ENCODE results near the gene TMOD2. TPM values are rescaled to one million over a fixed set of nuclear protein-coding genes. Genes with fewer than 3 reads are reported as not detected.

TMOD2 gene
- polyA plus RNA-seq, 1 donor (not counting 4 experiments of a cell fraction or from before 2014, with no cell fraction given) = 5.2 TPM

GRCh38 chr15:51770902-51771301, 19.5 kb downstream of the TMOD2 start:
- DNase-seq (ENCODE audit: low read depth, low spot score) = no peak
- no peak for TF ChIP-seq EZH2 (IDR thresholded peaks at IDR 0.05; ENCODE audit: low read length)
- no peak for TF ChIP-seq CTCF (optimal IDR thresholded peaks at IDR 0.05 in 1 of 3, IDR thresholded peaks at IDR 0.05 in 1 of 3, conservative IDR thresholded peaks at IDR 0.05 in 1 of 3; ENCODE audit: extremely low read depth in 1 of 3, insufficient read depth in 2 of 3, low read length in 3 of 3)
- H3K36me3 ChIP-seq (ENCODE audit: control insufficient read depth in 2 of 2, extremely low read depth in 1 of 2, insufficient read depth in 2 of 2, low read length in 2 of 2) = peaks cover 3 to 4% of the 10 kb centered on the region in 2 experiments
- no peak overlapping the region for H3K27ac ChIP-seq (ENCODE audit: control insufficient read depth, insufficient read depth, low read length)
- H3K4me1 ChIP-seq (ENCODE audit: control insufficient read depth, extremely low read depth, insufficient read depth, low read length) = peaks cover under 1% of the 10 kb centered on the region
- no peaks in the 10 kb centered on the region for H4K20me1 ChIP-seq (ENCODE audit: control insufficient read depth, extremely low read depth, insufficient read depth, low read length)
- H3K79me2 ChIP-seq (ENCODE audit: control insufficient read depth, insufficient read depth, low read length) = no peaks in the 10 kb centered on the region
- FAIRE-seq = no peak
- no peak overlapping the region for H3K4me2 ChIP-seq (ENCODE audit: control insufficient read depth, extremely low read depth, insufficient read depth, low read depth, low read length)
- no peaks in the 10 kb centered on the region for H3K9me3 ChIP-seq (ENCODE audit: control insufficient read depth, low read depth, low read length)
- dilution Hi-C loops (cut with MboI; ENCODE audit: extremely low pct_ligation_motif_present, low sequenced_read_pairs) = no loop called here
- no peak overlapping the region for H3K4me3 ChIP-seq (ENCODE audit: control insufficient read depth in 2 of 3, extremely low read depth in 1 of 3, insufficient read depth in 2 of 3, low read depth in 1 of 3, low read length in 3 of 3)
- H3K9me1 ChIP-seq (ENCODE audit: control insufficient read depth, extremely low read depth, insufficient read depth, low read length) = no peaks in the 10 kb centered on the region
- H2AFZ ChIP-seq (ENCODE audit: control insufficient read depth, low read length) = no peak overlapping the region
- H3K27me3 ChIP-seq (ENCODE audit: control insufficient read depth, extremely low read depth, insufficient read depth, low read length) = no peaks in the 10 kb centered on the region
- no peak overlapping the region for H3K9ac ChIP-seq (ENCODE audit: control insufficient read depth, extremely low read depth, insufficient read depth, low read length)

GRCh38 chr15:51771773-51772172, 20.4 kb downstream of the TMOD2 start:
- H4K20me1 ChIP-seq (ENCODE audit: control insufficient read depth, extremely low read depth, insufficient read depth, low read length) = no peaks in the 10 kb centered on the region
- no peaks in the 10 kb centered on the region for H3K9me3 ChIP-seq (ENCODE audit: control insufficient read depth, low read depth, low read length)

More at GRCh38 chr15:51771773-51772172, 20.4 kb downstream of the TMOD2 start:
- Histone ChIP-seq H3K9ac (ENCODE audit: control insufficient read depth, extremely low read depth, insufficient read depth, low read length) (no peak overlapping the region), H3K4me1 (ENCODE audit: control insufficient read depth, extremely low read depth, insufficient read depth, low read length) (peaks cover 9% of the 10 kb centered on the region), H2AFZ (ENCODE audit: control insufficient read depth, low read length) (no peak overlapping the region), H3K9me1 (ENCODE audit: control insufficient read depth, extremely low read depth, insufficient read depth, low read length) (no peaks in the 10 kb centered on the region), H3K79me2 (ENCODE audit: control insufficient read depth, insufficient read depth, low read length) (no peaks in the 10 kb centered on the region), H3K27ac (ENCODE audit: control insufficient read depth, insufficient read depth, low read length) (no peak overlapping the region), H3K4me3 (ENCODE audit: control insufficient read depth in 2 of 3, extremely low read depth in 1 of 3, insufficient read depth in 2 of 3, low read depth in 1 of 3, low read length in 3 of 3) (no peak overlapping the region), H3K4me2 (ENCODE audit: control insufficient read depth, extremely low read depth, insufficient read depth, low read depth, low read length) (no peak overlapping the region), H3K36me3 (ENCODE audit: control insufficient read depth in 2 of 2, extremely low read depth in 1 of 2, insufficient read depth in 2 of 2, low read length in 2 of 2) (peaks cover 3 to 4% of the 10 kb centered on the region in 2 experiments), H3K27me3 (ENCODE audit: control insufficient read depth, extremely low read depth, insufficient read depth, low read length) (no peaks in the 10 kb centered on the region)
- FAIRE-seq (no peak), DNase-seq (ENCODE audit: low read depth, low spot score) (no peak)
- dilution Hi-C loops (cut with MboI; ENCODE audit: extremely low pct_ligation_motif_present, low sequenced_read_pairs) = no loop called here
- TF ChIP-seq CTCF (optimal IDR thresholded peaks at IDR 0.05 in 1 of 3, IDR thresholded peaks at IDR 0.05 in 1 of 3, conservative IDR thresholded peaks at IDR 0.05 in 1 of 3; ENCODE audit: extremely low read depth in 1 of 3, insufficient read depth in 2 of 3, low read length in 3 of 3) (no peak), EZH2 (IDR thresholded peaks at IDR 0.05; ENCODE audit: low read length) (no peak)
